CD4-positive, CD25-positive, alpha-beta regulatory T cell (primary cell): Measurements from ENCODE around the gene ANAPC15. TPM values are rescaled to one million over a fixed set of nuclear protein-coding genes. Genes with fewer than 3 reads are reported as not detected.
"Not testable (repeated sequence)": the region's sequence is repeated elsewhere in the genome, so short reads cannot be mapped to it uniquely, and the experiment has no call there.

ENCODE experiments used
- ATAC-seq, 2 donors: fragments of 150-1000 bp; cut with Tn5 transposase; one replicate each; pipeline ENCODE4 v1.10.0; 2021; ENCODE audit warnings: low read depth in 2 of 2, moderate number of reproducible peaks in 2 of 2, moderate library complexity in 1 of 2
- DNase-seq, 3 donors: peaks; one replicate each; pipeline versions ENCODE4 v3.0.0 to v3.0.0-alpha.2; 2012 to 2022; ENCODE audit warnings: mixed read lengths in 1 of 3
- H3K27ac ChIP-seq: one replicate; pipeline ENCODE4 v1.7.0; 2013; ENCODE audit warnings: mild to moderate bottlenecking, low read length; ENCODE audit not compliant: insufficient read depth, poor library complexity, severe bottlenecking
- H3K27me3 ChIP-seq: one replicate; pipeline ENCODE4 v1.7.0; 2013; ENCODE audit warnings: low read length; ENCODE audit not compliant: control insufficient read depth, insufficient read depth
- H3K36me3 ChIP-seq: one replicate; pipeline ENCODE4 v1.7.0; 2013; ENCODE audit warnings: mild to moderate bottlenecking, low read length, moderate library complexity; ENCODE audit not compliant: control insufficient read depth, insufficient read depth
- H3K4me1 ChIP-seq: 2 replicates; pipeline ENCODE4 v1.7.0; 2013; ENCODE audit warnings: mild to moderate bottlenecking, low read length; ENCODE audit not compliant: insufficient read depth, control insufficient read depth, poor library complexity, severe bottlenecking
- H3K4me3 ChIP-seq: one replicate; pipeline ENCODE4 v1.7.0; 2013; ENCODE audit warnings: low read depth, mild to moderate bottlenecking, low read length, moderate library complexity
- H3K9me3 ChIP-seq, 2 experiments: 1 replicate in 1 of 2; 2 replicates in 1 of 2; pipeline ENCODE4 v1.7.0; 2013; ENCODE audit warnings: low read length in 2 of 2, mild to moderate bottlenecking in 1 of 2, moderate library complexity in 1 of 2; ENCODE audit not compliant: control insufficient read depth in 2 of 2
- H3K27ac Mint-ChIP-seq, 3 donors: one replicate each; pipeline ENCODE4 v1.8.0; 2020 to 2022; ENCODE audit warnings: mild to moderate bottlenecking in 3 of 3, mixed read lengths in 3 of 3, moderate library complexity in 2 of 3
- H3K27me3 Mint-ChIP-seq: one replicate; pipeline ENCODE4 v1.8.0; 2022; ENCODE audit warnings: mild to moderate bottlenecking, mixed read lengths
- H3K36me3 Mint-ChIP-seq: one replicate; pipeline ENCODE4 v1.8.0; 2020; ENCODE audit warnings: mixed read lengths
- H3K4me1 Mint-ChIP-seq, 4 donors: one replicate each; pipeline ENCODE4 v1.8.0; 2020 to 2022; ENCODE audit warnings: mixed read lengths in 4 of 4, mild to moderate bottlenecking in 1 of 4
- H3K4me3 Mint-ChIP-seq, 4 donors: one replicate each; pipeline ENCODE4 v1.8.0; 2020 to 2022; ENCODE audit warnings: mild to moderate bottlenecking in 4 of 4, mixed read lengths in 4 of 4, moderate library complexity in 3 of 4
- H3K9me3 Mint-ChIP-seq, 7 donors: one replicate each; pipeline ENCODE4 v1.8.0; 2020 to 2022; ENCODE audit warnings: mixed read lengths in 7 of 7, mild to moderate bottlenecking in 3 of 7, moderate library complexity in 2 of 7
- polyA plus RNA-seq, 4 donors: library from polyadenylated mRNA; unstranded; fragments of 300-500 nt; fragmentation: Illumina TruSeq; gene quantifications; one replicate each; pipeline ENCODE4 v1.2.3, GENCODE V29; 2021
- total RNA-seq: library from RNA; stranded (reverse); gene quantifications from one replicate; pipeline ENCODE4 v1.2.3, GENCODE V29; 2022

ANAPC15 gene
- total and polyA plus RNA-seq, 5 donors from 2014 or later, result 46.3 to 103 (median 96.7) TPM

- H3K4me3 Mint-ChIP-seq, result no peak overlapping the region
- Histone ChIP-seq H3K36me3 (no peaks in the 10 kb centered on the region), H3K4me3 (no peak overlapping the region), H3K9me3 (no peaks in the 10 kb centered on the region), H3K27me3 (peaks cover 12% of the 10 kb centered on the region), H3K4me1 (no peaks in the 10 kb centered on the region), H3K27ac (no peak overlapping the region)
- H3K4me1 Mint-ChIP-seq, result no peaks in the 10 kb centered on the region
- H3K27ac Mint-ChIP-seq, result no peak overlapping the region
- no peak for DNase-seq
- ATAC-seq, result no peak
- H3K36me3 Mint-ChIP-seq, result no peaks in the 10 kb centered on the region
- H3K27me3 Mint-ChIP-seq, result peaks cover 21% of the 10 kb centered on the region
- H3K9me3 Mint-ChIP-seq, result no peaks in the 10 kb centered on the region
Observed at GRCh38 chr11:72135891-72136683, 23.6 kb upstream of the ANAPC15 start.

DNA sequence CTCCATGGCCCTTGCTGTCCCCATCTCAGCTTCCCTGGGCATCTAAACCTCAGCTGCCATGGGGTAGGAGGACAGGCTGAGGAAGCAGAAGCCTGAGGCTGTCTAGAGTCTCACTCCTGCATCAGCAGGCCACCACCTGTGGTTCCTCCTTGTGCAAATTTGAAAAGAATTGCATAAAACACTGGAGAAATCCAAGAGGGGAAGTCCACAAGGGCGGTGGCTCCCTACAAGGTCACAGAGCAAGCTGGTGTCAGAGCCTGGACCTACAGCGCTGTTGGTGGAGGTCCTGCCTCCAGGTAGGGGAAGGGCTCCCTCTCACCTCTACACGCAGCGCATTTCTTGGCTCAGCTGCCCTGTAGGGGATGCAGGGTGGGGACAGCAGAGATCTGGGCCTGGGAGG, 23.0 kb upstream of the ANAPC15 start, which contains the start of gene FOLR3:
TSS of gene FOLR3 (plus strand) at position 253 of the 400 bp plus-strand sequence. CDS start 228 bp downstream, outside the sequence.
- H3K27ac ChIP-seq, H3K36me3 Mint-ChIP-seq, H3K9me3 Mint-ChIP-seq, ATAC-seq, H3K36me3 ChIP-seq, H3K4me3 Mint-ChIP-seq, H3K9me3 ChIP-seq, H3K4me1 Mint-ChIP-seq, H3K4me3 ChIP-seq, H3K27ac Mint-ChIP-seq, H3K4me1 ChIP-seq, DNase-seq: not testable (repeated sequence)
- H3K27me3 ChIP-seq, result peaks cover 12% of the 10 kb centered on the region
- peaks cover 20% of the 10 kb centered on the region for H3K27me3 Mint-ChIP-seq

- Mint-ChIP-seq H3K36me3 (no peaks in the 10 kb centered on the region), H3K4me1 (no peaks in the 10 kb centered on the region), H3K27me3 (peaks cover 32% of the 10 kb centered on the region), H3K4me3 (no peak overlapping the region), H3K9me3 (peaks cover 0 to 15% (median 9%) of the 10 kb centered on the region in 7 donors), H3K27ac (no peak overlapping the region)
- no peak for DNase-seq
- no peak for ATAC-seq
- H3K4me3 ChIP-seq, result no peak overlapping the region
- no peaks in the 10 kb centered on the region for H3K4me1 ChIP-seq
- peaks cover 18% of the 10 kb centered on the region for H3K27me3 ChIP-seq
- H3K9me3 ChIP-seq, result peaks cover 10 to 13% of the 10 kb centered on the region in 2 experiments
- no peak overlapping the region for H3K27ac ChIP-seq
- no peaks in the 10 kb centered on the region for H3K36me3 ChIP-seq
Observed at GRCh38 chr11:72132646-72133045, 20.2 kb upstream of the ANAPC15 start.

GRCh38 chr11:72129381-72129780, 16.9 kb upstream of the ANAPC15 start:
- ATAC-seq (no peak), DNase-seq (no peak)
- H3K27me3 ChIP-seq, result peaks cover 18% of the 10 kb centered on the region
- no peaks in the 10 kb centered on the region for H3K36me3 Mint-ChIP-seq
- no peaks in the 10 kb centered on the region for H3K4me1 ChIP-seq
- peaks cover 32% of the 10 kb centered on the region for H3K27me3 Mint-ChIP-seq
- H3K27ac ChIP-seq, result no peak overlapping the region
- no peaks in the 10 kb centered on the region for H3K36me3 ChIP-seq
- no peak overlapping the region for H3K27ac Mint-ChIP-seq
- H3K4me3 ChIP-seq, result no peak overlapping the region
- no peak overlapping the region for H3K4me3 Mint-ChIP-seq
- no peaks in the 10 kb centered on the region for H3K4me1 Mint-ChIP-seq
- peaks cover 0 to 24% (median 9%) of the 10 kb centered on the region in 7 donors for H3K9me3 Mint-ChIP-seq
- H3K9me3 ChIP-seq, result peaks cover 13 to 16% of the 10 kb centered on the region in 2 experiments

GRCh38 chr11:72127923-72128322, 15.4 kb upstream of the ANAPC15 start:
- H3K36me3 ChIP-seq, result no peaks in the 10 kb centered on the region
- ATAC-seq (no peak), DNase-seq (no peak)
- no peak overlapping the region for H3K4me3 ChIP-seq
- Mint-ChIP-seq H3K9me3 (peaks cover 0 to 24% (median 9%) of the 10 kb centered on the region in 7 donors), H3K27ac (peak overlapping the region in 1 of 3 donors; percentile 2), H3K27me3 (peaks cover 31% of the 10 kb centered on the region), H3K36me3 (no peaks in the 10 kb centered on the region), H3K4me3 (no peak overlapping the region), H3K4me1 (no peaks in the 10 kb centered on the region)
- no peak overlapping the region for H3K27ac ChIP-seq
- H3K27me3 ChIP-seq, result peaks cover 10% of the 10 kb centered on the region
- peaks cover 13 to 16% of the 10 kb centered on the region in 2 experiments for H3K9me3 ChIP-seq
- no peaks in the 10 kb centered on the region for H3K4me1 ChIP-seq

DNA sequence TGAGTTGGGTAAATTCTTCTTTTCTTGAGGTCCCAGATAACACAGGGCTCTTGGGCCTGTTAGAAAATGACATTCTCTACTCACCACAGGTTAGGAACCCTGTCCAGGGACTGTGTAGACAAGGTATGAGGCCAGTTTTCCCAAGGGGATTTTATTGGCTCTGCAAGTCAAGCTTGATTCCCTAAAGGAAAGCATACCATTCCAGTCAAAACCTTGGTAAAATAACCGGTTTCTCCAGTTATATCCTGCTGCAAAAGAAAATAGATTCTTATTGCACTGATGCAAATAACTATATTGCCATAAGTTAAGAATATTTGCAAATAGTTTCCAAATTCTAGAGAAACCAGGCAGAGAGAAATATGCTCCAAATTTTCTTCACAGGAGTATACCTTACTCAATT, 13.5 kb upstream of the ANAPC15 start:
- no peak overlapping the region for H3K27ac ChIP-seq
- Mint-ChIP-seq H3K27me3 (peaks cover 31% of the 10 kb centered on the region), H3K4me1 (no peaks in the 10 kb centered on the region), H3K36me3 (no peaks in the 10 kb centered on the region), H3K9me3 (peaks cover 0 to 24% (median 9%) of the 10 kb centered on the region in 7 donors), H3K4me3 (no peak overlapping the region), H3K27ac (no peak overlapping the region)
- H3K9me3 ChIP-seq, result peaks cover 13 to 16% of the 10 kb centered on the region in 2 experiments
- H3K4me1 ChIP-seq, result no peaks in the 10 kb centered on the region
- peaks cover 7% of the 10 kb centered on the region for H3K27me3 ChIP-seq
- no peak for DNase-seq
- H3K4me3 ChIP-seq, result no peak overlapping the region
- no peaks in the 10 kb centered on the region for H3K36me3 ChIP-seq
- ATAC-seq, result no peak

GRCh38 chr11:72124046-72124445, 11.6 kb upstream of the ANAPC15 start:
- Mint-ChIP-seq H3K4me1 (no peaks in the 10 kb centered on the region), H3K27me3 (peaks cover 29% of the 10 kb centered on the region), H3K4me3 (peak overlapping the region in 1 of 4 donors; percentile 29), H3K36me3 (no peaks in the 10 kb centered on the region), H3K9me3 (peaks cover 0 to 21% (median 6%) of the 10 kb centered on the region in 7 donors), H3K27ac (no peak overlapping the region)
- H3K27me3 ChIP-seq, result peaks cover 3% of the 10 kb centered on the region
- H3K4me3 ChIP-seq, result no peak overlapping the region
- no peak overlapping the region for H3K27ac ChIP-seq
- H3K36me3 ChIP-seq, result no peaks in the 10 kb centered on the region
- no peaks in the 10 kb centered on the region for H3K4me1 ChIP-seq
- peaks cover 13 to 16% of the 10 kb centered on the region in 2 experiments for H3K9me3 ChIP-seq
- ATAC-seq (no peak), DNase-seq (no peak)
